HG03060 (cell line): ENCODE data around the gene LCT.
"Not testable (repeated sequence)": the region's sequence is repeated elsewhere in the genome, so short reads cannot be mapped to it uniquely, and the experiment has no call there.

Experiments used
- ATAC-seq: cut with Tn5 transposase; IDR thresholded peaks from one replicate; pipeline ENCODE4 v1.9.1; 2021; ENCODE audit warnings: low read depth, moderate number of reproducible peaks; ENCODE audit not compliant: unreplicated experiment

The LCT gene

DNA sequence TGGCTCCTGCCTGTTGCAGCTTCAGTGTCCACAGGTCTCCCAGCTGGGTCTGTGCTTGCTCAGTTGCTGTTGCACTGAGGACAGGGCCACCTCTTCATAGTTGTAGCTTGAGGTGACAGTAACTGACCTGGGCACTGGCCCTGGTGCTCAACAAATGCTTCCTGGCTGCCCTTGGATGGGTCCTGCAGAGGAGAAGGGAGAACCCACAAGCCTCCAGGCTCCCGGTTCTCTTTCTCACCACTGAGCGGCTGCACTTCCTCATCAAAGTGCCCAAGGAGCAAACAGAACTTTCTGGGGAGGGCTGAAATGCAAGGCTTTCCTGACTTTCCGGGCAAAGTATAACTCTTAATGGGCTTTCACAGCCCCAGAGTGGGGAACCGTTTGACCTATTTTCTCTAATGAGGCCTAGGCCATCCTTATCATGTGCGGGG lies 38.7 kb downstream of the LCT start:
- ATAC-seq = no peak

DNA sequence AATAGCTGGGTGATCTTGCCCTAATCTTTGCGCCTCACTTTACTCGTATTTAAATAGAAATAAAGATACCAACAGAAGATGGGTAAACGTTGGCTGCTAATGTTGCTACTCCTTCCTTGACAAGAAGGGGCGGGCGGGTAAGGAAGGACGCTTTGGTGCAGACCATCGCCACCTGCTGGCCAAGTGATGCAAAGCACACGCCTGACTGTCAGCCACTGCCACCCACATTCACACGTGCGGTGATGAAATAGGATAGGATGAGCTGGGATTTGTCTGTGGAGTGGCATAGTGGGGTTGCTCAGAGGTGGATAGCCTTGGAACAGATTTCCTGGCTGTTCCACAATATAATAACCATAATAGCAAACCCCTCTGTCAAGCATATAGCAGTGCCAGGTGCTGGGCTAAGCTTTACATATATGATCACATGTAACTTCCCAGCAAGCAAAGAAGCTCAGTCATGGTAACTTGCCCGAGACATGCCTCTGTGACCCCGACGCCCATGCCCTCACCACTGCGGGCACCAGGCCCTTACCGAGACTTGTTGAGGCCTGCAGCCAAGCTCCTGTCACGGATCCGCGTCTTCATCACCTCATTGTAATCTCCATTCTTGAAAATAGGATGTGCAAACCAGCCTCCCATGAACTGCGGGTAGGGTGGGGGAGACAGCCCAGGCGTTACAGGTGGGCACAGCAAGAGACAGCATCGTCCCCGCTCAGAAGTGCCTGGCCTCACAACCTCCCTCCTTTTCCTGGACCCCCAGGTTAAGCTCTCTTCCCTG lies 39.3 kb downstream of the LCT start:
- no peak for ATAC-seq

DNA sequence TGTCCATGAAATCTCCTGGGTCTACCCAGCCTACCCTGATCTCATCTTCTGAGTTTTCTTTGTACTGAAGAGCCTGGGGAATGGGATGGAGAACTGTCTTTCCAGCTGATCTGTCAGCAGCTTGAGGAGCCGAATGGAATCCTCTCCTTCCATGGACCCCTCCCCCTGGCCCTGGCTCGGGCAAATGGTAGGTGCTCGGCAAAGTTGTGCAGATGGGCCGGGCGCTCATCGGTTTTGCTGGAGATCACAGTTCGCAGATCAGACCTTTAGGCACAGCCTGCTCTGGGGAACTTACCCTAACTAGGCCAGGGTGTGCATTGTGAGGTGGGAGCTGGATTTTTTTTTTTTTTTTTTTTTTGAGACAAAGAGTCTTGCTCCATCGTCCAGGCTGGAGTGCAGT lies 40.4 kb downstream of the LCT start:
- no peak for ATAC-seq

- ATAC-seq = not testable (repeated sequence)
These were observed 41.3 kb downstream of the LCT start for GRCh38 chr2:135795641-135796040.

- ATAC-seq = peak; percentile 35
These were observed 44.4 kb downstream of the LCT start for GRCh38 chr2:135792401-135793150.

- no peak for ATAC-seq
These were observed 45.4 kb downstream of the LCT start for GRCh38 chr2:135791418-135792190.

DNA sequence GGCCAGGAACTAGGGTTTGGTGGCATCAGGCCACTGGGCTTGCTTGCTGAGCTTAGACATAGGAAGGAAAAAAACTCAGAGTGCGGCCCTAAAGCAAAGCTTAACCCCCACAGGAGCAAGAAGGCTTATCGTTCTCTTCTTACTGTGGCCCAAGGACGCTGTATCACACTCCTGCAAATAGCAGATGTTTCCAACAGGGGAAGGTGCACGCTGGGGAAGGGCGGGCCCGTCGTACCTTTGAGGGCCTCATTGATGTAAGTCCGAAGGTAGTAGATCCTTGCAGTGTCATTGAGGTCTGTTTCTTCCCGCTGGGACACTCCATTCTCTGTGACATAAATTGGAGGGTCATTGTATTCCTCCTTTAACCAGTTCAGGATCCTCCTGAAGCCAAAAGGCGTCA lies 46.6 kb downstream of the LCT start:
- ATAC-seq = no peak

- ATAC-seq = no peak
These were observed 50.2 kb downstream of the LCT start for GRCh38 chr2:135786823-135787222.

GRCh38 chr2:135785032-135785431 lies 52.0 kb downstream of the LCT start:
- no peak for ATAC-seq

- ATAC-seq = no peak
These were observed 53.5 kb downstream of the LCT start for GRCh38 chr2:135783439-135783838.

DNA sequence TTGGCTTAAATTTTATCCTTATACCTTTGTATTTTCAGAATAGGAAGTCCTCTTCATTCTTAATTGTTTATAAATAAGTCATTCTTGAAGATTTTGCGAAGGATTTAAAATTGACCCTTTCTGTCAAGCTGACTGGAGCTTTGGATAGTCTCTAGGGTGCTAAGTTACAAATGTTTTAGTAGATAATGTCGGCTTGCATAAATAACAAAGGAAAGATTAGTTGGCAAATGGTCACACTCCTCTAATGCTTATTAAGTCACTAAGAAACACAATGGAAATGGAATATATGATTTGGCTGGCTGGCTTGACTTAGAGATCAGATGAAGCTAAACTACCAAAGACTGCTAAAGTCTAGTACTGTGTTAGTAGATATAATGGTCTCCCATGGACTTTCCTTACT lies 54.8 kb downstream of the LCT start:
- no peak for ATAC-seq

DNA sequence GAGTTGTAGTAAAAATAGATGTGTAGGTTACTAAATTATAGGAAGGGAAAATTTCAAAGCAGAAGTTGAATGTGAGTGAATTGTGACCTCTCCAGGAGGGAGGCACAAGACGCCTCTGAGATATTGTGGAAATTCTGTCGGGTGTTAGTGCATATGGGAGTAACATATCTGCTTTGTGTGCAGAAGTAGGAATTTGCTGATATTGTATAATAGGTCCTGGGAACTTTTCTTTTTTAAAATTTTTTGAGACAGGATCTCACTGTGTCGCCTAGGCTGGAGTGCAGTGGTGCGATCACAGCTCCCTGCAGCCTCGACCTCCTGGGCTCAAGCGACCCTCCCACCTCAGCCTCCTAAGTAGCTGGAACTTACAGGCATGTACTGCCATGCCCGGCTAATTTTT lies 60.6 kb downstream of the LCT start:
- ATAC-seq = no peak

DNA sequence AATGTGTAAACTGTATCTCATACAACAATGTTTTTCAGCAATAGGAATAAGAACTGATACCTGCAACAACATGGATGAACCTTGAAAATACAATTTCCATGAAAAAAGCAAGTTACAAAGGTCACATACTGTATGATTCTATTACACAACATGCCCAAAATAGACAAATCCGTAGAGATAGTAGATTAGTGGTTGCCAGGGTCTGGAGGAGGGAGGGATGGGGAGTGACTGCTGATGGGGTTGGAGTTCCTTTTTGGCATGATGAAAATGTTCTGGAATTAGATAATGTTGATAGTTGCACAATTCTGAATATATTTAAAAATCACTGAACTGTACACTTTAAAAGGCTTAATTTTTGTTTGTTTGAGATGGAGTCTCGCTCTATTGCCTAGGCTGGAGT lies 61.6 kb downstream of the LCT start:
- no peak for ATAC-seq

GRCh38 chr2:135773917-135774316 lies 63.1 kb downstream of the LCT start:
- ATAC-seq = no peak

DNA sequence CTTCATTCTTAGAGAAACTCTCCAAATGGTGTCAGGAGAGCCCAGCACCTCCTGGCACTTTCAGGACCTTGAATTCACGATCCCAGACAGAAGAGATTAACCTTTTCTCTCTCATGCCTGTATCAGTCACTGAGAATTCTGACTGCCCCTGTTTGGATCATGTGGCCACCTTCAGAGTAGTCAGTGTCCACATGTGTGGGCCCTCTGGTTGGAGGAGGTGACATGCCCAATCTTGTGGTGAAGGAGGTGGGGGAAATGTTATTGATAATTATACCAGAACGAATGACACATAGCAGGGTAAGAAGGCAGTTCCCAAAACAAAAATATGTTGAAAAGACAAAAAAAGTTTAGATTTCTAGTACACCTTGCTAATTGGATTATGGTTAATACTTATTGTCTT lies 63.7 kb downstream of the LCT start:
- ATAC-seq = no peak

GRCh38 chr2:135768863-135769262 lies 68.1 kb downstream of the LCT start:
- no peak for ATAC-seq

- no peak for ATAC-seq
These were observed 74.5 kb downstream of the LCT start for GRCh38 chr2:135762530-135762929.

- ATAC-seq = no peak
These were observed 75.0 kb downstream of the LCT start for GRCh38 chr2:135762022-135762421.

DNA sequence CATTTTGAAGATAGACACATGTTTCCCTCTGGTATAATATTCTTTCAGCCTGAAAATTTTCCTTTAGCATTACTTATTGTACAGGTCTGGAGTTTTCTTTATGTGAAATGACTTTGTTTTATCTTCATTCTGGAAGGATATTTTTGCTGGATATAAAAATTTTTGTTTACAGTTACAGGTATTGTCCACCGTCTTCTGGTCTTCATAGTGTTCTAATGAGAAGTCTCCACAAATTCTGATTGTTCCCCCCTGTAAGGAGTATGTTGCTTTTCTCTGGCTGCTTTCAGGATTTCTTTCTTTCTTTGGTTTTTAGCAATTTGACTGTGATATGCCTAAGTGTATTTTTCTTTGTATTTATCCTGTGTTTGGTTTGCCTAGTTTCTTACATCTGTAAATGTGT lies 80.3 kb downstream of the LCT start:
- ATAC-seq = no peak

DNA sequence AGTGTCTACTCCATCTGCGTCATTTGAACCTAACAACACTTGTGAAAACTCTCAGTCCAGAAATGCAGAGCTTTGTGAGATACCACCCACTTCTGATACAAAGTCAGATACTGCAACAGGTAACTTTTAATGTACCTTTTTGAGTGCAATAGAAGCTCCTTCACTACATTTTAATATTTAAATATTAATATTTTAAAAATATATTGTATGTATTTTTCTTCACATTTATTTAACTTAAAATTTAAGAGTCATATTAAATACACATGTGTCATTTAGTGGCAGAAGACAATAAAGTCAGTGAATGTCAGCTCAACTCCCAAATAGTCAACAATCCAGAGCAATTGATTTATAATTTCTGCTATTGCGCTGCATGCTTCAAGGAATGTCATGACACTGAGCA lies 81.4 kb downstream of the LCT start:
- ATAC-seq = no peak

- ATAC-seq = no peak
These were observed 91.4 kb downstream of the LCT start for GRCh38 chr2:135745545-135745944.
